HG02970 (cell line): ENCODE measurements around the gene ZNF583.

ENCODE experiments used
- ATAC-seq: cut with Tn5 transposase; IDR thresholded peaks from one replicate; pipeline ENCODE4 v1.9.1; 2021; ENCODE audit warnings: mild to moderate bottlenecking, moderate library complexity, moderate number of reproducible peaks; ENCODE audit not compliant: unreplicated experiment, low FRiP score

The ZNF583 gene

GRCh38 chr19:56403764-56404704 lies at the start of gene ZNF583:
ZNF583 (plus strand) TSS chr19:56404332; CDS start chr19:56407115, 2,783 bp downstream.
- peak; percentile 80 for ATAC-seq

- ATAC-seq = no peak
Measured at GRCh38 chr19:56355517-56355916, 48.6 kb upstream of the ZNF583 start.

GRCh38 chr19:56356944-56357343 lies 47.2 kb upstream of the ZNF583 start:
- ATAC-seq = no peak

- no peak for ATAC-seq
Measured at GRCh38 chr19:56360841-56361240, 43.3 kb upstream of the ZNF583 start.

- no peak for ATAC-seq
Measured at GRCh38 chr19:56367829-56368711, 36.1 kb upstream of the ZNF583 start.

- no peak for ATAC-seq
Measured at GRCh38 chr19:56369886-56370676, 34.1 kb upstream of the ZNF583 start.

- no peak for ATAC-seq
Measured at GRCh38 chr19:56372281-56372680, 31.9 kb upstream of the ZNF583 start.

GRCh38 chr19:56377105-56377924 lies 26.8 kb upstream of the ZNF583 start:
- ATAC-seq = no peak

- ATAC-seq = no peak
Measured at GRCh38 chr19:56383826-56384605, 20.1 kb upstream of the ZNF583 start.

GRCh38 chr19:56393119-56394012 lies 10.8 kb upstream of the ZNF583 start, which contains the start of gene ZNF582:
ZNF582 (minus strand) TSS chr19:56393534; CDS start chr19:56391752, 1,782 bp downstream.
- peak; percentile 89 for ATAC-seq

- no peak for ATAC-seq
Measured at GRCh38 chr19:56398809-56399208, 5.3 kb upstream of the ZNF583 start.

GRCh38 chr19:56400485-56400884 lies 3.6 kb upstream of the ZNF583 start:
- ATAC-seq = no peak

GRCh38 chr19:56403261-56403660 lies 871 bp upstream of the ZNF583 start:
- no peak for ATAC-seq

GRCh38 chr19:56404705-56405056 lies 549 bp downstream of the ZNF583 start:
- no peak for ATAC-seq

- ATAC-seq = no peak
Measured at GRCh38 chr19:56405062-56405461, 930 bp downstream of the ZNF583 start.

GRCh38 chr19:56423276-56423984 lies 19.3 kb downstream of the ZNF583 start:
- ATAC-seq = no peak

GRCh38 chr19:56423985-56424353 lies 19.8 kb downstream of the ZNF583 start:
- no peak for ATAC-seq
